SU-DHL-6 (cell line): ENCODE results near the gene EFCAB8.

ENCODE experiments used
- CTCF ChIP-seq: fragments of 200-600 bp; sonication (generic); IDR thresholded peaks from one replicate; pipeline ENCODE4 v1.5.1; 2017; ENCODE audit warnings: antibody characterized with exemption, mild to moderate bottlenecking, low read length, moderate library complexity; ENCODE audit not compliant: insufficient read depth, poor library complexity, severe bottlenecking
- EZH2phosphoT487 ChIP-seq: fragments of 200-600 bp; sonication (generic), shearing (Covaris generic); conservative IDR thresholded peaks from 2 replicates; pipeline ENCODE4 v1.6.1; 2018; ENCODE audit warnings: mild to moderate bottlenecking, antibody characterized with exemption, low read length, moderate library complexity, mixed read lengths

DNA sequence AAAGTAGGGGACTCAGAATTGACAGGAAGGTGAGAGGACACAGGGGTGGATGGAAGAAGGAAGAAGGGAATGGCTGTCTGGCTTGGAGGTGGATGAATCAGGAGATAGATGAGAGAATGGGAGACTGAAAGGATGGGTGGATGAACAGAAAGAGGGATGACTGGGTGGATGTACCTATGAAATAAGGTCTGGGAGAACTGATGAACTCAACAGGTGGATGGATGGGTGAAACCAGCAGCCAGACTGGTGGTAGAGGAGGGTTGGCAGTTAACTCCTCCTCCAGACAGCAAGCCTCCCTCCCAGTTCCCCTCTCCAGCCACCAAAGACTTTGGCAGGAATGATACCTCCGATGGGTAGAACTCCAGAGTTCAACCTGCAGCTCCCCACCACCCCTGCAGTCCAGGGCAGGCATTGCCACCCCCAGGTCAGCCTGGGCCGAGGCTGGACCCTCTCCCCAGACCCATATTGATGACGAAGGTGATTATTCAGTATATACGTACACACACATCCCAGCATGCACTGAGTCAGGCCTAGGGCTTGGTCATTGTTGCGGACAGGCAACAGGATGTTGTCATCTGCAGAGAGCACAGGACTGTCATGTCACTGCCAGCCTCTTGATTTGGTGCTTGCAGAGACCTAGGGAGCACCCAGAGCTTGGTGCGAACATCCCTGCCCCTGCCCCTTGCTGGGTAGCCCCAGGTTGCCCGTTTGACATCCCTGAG is 143.5 kb downstream of the EFCAB8 start:
- TF ChIP-seq CTCF (no peak), EZH2phosphoT487 (no peak)
